K562 (cell line): ENCODE data around the gene CHRM1. TPM values are rescaled to one million over a fixed set of nuclear protein-coding genes. Genes with fewer than 3 reads are reported as not detected.
A peak's percentile ranks its signal among the peaks of the same experiment; 100 is the strongest.

ENCODE experiments used
- AFF4 ChIP-seq: sonication (generic); formaldehyde crosslinking; IDR thresholded peaks from 2 replicates; pipeline ENCODE4 v1.8.0; 2023; ENCODE audit warnings: mild to moderate bottlenecking, missing genetic modification reagents
- BRD4 ChIP-seq: fragments of 200-600 bp; sonication (generic); IDR thresholded peaks from 2 replicates; pipeline ENCODE4 v1.6.1; 2017; ENCODE audit warnings: inconsistent platforms
- ERF ChIP-seq: fragments of 450-650 bp; formaldehyde crosslinking; IDR thresholded peaks from 2 replicates; pipeline ENCODE4 v1.4.0; 2020; ENCODE audit warnings: mild to moderate bottlenecking, mixed read lengths
- ETV6 ChIP-seq, 3 experiments: fragments of 150-350 bp in 1 of 3; sonication (generic) in 1 of 3; formaldehyde crosslinking in 1 of 3; IDR thresholded peaks; 2 replicates each; pipeline versions ENCODE4 v1.6.1 to v1.8.0; 2014 to 2022; ENCODE audit warnings: borderline replicate concordance in 2 of 3, low read depth in 2 of 3, antibody characterized with exemption in 1 of 3, low read length in 1 of 3, mild to moderate bottlenecking in 1 of 3, missing genetic modification reagents in 1 of 3
- FOXJ2 ChIP-seq: fragments of 200-800 bp; sonication (Bioruptor generic); IDR thresholded peaks from 2 replicates; pipeline ENCODE4 v1.6.1; 2016; ENCODE audit warnings: missing genetic modification characterization, missing compliant biosample characterization
- FOXJ3 ChIP-seq: sonication (generic); formaldehyde crosslinking; IDR thresholded peaks from 2 replicates; pipeline ENCODE4 v1.4.0; 2020; ENCODE audit warnings: mild to moderate bottlenecking, missing genetic modification reagents
- FOXP4 ChIP-seq: sonication (generic); formaldehyde crosslinking; IDR thresholded peaks from 2 replicates; pipeline ENCODE4 v1.8.0; 2022; ENCODE audit warnings: mild to moderate bottlenecking, missing genetic modification reagents, borderline replicate concordance
- HNRNPH1 ChIP-seq: fragments of 200-400 bp; formaldehyde crosslinking; optimal IDR thresholded peaks from 2 replicates; pipeline ENCODE3; 2017; ENCODE audit warnings: low read depth, mild to moderate bottlenecking, low read length, moderate library complexity
- HNRNPL ChIP-seq: fragments of 200-400 bp; formaldehyde crosslinking; IDR thresholded peaks from 2 replicates; pipeline ENCODE4 v1.6.1; 2017; ENCODE audit warnings: low read depth, mild to moderate bottlenecking, low read length
- PHB2 ChIP-seq: fragments of 450-650 bp; IDR thresholded peaks from 2 replicates; pipeline ENCODE4 v1.6.1; 2017; ENCODE audit warnings: low read depth
- SMAD3 ChIP-seq: fragments of 450-650 bp; formaldehyde crosslinking; conservative IDR thresholded peaks from 2 replicates; pipeline ENCODE4 v1.4.0; 2020; ENCODE audit warnings: mild to moderate bottlenecking
- TAL1 ChIP-seq: fragments of 450-650 bp; IDR thresholded peaks from 2 replicates; pipeline ENCODE4 v1.6.1; 2016; ENCODE audit warnings: mild to moderate bottlenecking
- ZFP1 ChIP-seq: fragments of 450-650 bp; formaldehyde crosslinking; IDR thresholded peaks from 2 replicates; pipeline ENCODE4 v1.4.0; 2020; ENCODE audit warnings: mild to moderate bottlenecking, mixed read lengths
- ZNF140 ChIP-seq: fragments of 250-450 bp; sonication (Bioruptor Pico); IDR thresholded peaks from 2 replicates; pipeline ENCODE4 v1.8.0; 2021; ENCODE audit warnings: moderate library complexity, mild to moderate bottlenecking, inconsistent platforms
- ZNF398 ChIP-seq: fragments of 250-450 bp; sonication (Bioruptor Pico); IDR thresholded peaks from 2 replicates; pipeline ENCODE4 v1.8.0; 2021; ENCODE audit warnings: moderate library complexity, mild to moderate bottlenecking, inconsistent platforms
- ZNF639 ChIP-seq, 2 experiments: fragments of 200-800 bp in 1 of 2; sonication (Bioruptor generic) in 1 of 2; sonication (generic) in 1 of 2; formaldehyde crosslinking in 1 of 2; IDR thresholded peaks in 1 of 2; conservative IDR thresholded peaks in 1 of 2; 2 replicates each; pipeline versions ENCODE4 v1.5.0 to v1.6.1; 2016 to 2020; ENCODE audit warnings: missing compliant biosample characterization in 1 of 2, missing genetic modification characterization in 1 of 2, missing genetic modification reagents in 1 of 2
- ZNF778 ChIP-seq: fragments of 450-650 bp; formaldehyde crosslinking; IDR thresholded peaks from 2 replicates; pipeline ENCODE4 v1.4.0; 2020; ENCODE audit warnings: mild to moderate bottlenecking, moderate library complexity
- polyA plus RNA-seq, 8 experiments: library from polyadenylated mRNA; depleted of rRNA in 4 of 8; stranded (reverse) in 5 of 8; unstranded in 3 of 8; fragments of >200 nt; fragmentation: Nextera tagmentation in 2 of 8; fragmentation: Illumina TruSeq in 1 of 8; extraction: Ambion mirVana in 2 of 8; extraction: Trizol in 1 of 8; gene quantifications; 2 replicates each; pipeline versions ENCODE4 v1.2.1 to v1.2.3, GENCODE V29; 2011 to 2014; ENCODE audit warnings: inconsistent platforms in 1 of 8, missing spikeins in 1 of 8
- total RNA-seq, 7 experiments: library from RNA; depleted of rRNA in 6 of 7; stranded (reverse); fragments of >200 nt in 6 of 7; fragmentation: Illumina TruSeq in 2 of 7; extraction: Trizol in 2 of 7; gene quantifications; 2 replicates each; pipeline versions ENCODE4 v1.2.1 to v1.2.3, GENCODE V29; 2011 to 2021; ENCODE audit warnings: low replicate concordance in 1 of 7

The CHRM1 gene
- total and polyA plus RNA-seq, 9 of the 15 experiments (the other 6 are each of a cell fraction or from before 2014, with no cell fraction given) = not detected

GRCh38 chr11:62880803-62881578 lies 40.2 kb downstream of the CHRM1 start, which contains the start of gene SLC3A2 (continued):
- TF ChIP-seq PHB2 (no peak), ZNF398 (CRISPR knock-in tag) (no peak), FOXJ2 (tag) (no peak), AFF4 (peak; percentile 93; the same call in 1 of the 2 replicates), TAL1 (no peak), HNRNPH1 (no peak), BRD4 (no peak), ETV6 (IDR thresholded peaks at IDR 0.05; ENCODE audit: borderline replicate concordance in 1 of 2, low read depth in 2 of 2, low read length in 1 of 2) (no peak), ETV6 (CRISPR knock-in tag; IDR thresholded peaks at IDR 0.05; ENCODE audit: borderline replicate concordance) (no peak; the same call in 1 of the 2 replicates), ZNF639 (CRISPR knock-in tag; conservative IDR thresholded peaks at IDR 0.05 in 1 of 2, IDR thresholded peaks at IDR 0.05 in 1 of 2) (peak in 1 of 2 experiments; percentile 78; a peak in 1 of 4 replicates), ERF (CRISPR knock-in tag) (0 out of 2 replicates have a peak, but pooled peaks have one; percentile 33), SMAD3 (CRISPR knock-in tag) (0 out of 2 replicates have a peak, but pooled peaks have one; percentile 11), FOXJ3 (no peak), ZNF778 (CRISPR knock-in tag) (no peak), ZFP1 (CRISPR knock-in tag) (peak; percentile 72; the same call in 1 of the 2 replicates), FOXP4 (CRISPR knock-in tag) (no peak; the same call in none of the 2 replicates), ZNF140 (CRISPR knock-in tag) (no peak), HNRNPL (peak; percentile 96)
